HG03342 (cell line): ENCODE results near the gene XPO4.
"Not testable (repeated sequence)": the region's sequence is repeated elsewhere in the genome, so short reads cannot be mapped to it uniquely, and the experiment has no call there.

ENCODE experiments used
- ATAC-seq: cut with Tn5 transposase; IDR thresholded peaks from one replicate; pipeline ENCODE4 v1.9.1; 2021; ENCODE audit warnings: mild to moderate bottlenecking, moderate library complexity; ENCODE audit not compliant: unreplicated experiment

XPO4 gene

GRCh38 chr13:20891768-20892167 lies 10.8 kb downstream of the XPO4 start:
- no peak for ATAC-seq

GRCh38 chr13:20891034-20891433 lies 11.5 kb downstream of the XPO4 start:
- ATAC-seq = no peak

GRCh38 chr13:20890540-20890939 lies 12.0 kb downstream of the XPO4 start:
- not testable (repeated sequence) for ATAC-seq

- no peak for ATAC-seq
Observed at GRCh38 chr13:20882206-20882605, 20.3 kb downstream of the XPO4 start.

- no peak for ATAC-seq
Observed at GRCh38 chr13:20877902-20878301, 24.6 kb downstream of the XPO4 start.

GRCh38 chr13:20876802-20877201 lies 25.7 kb downstream of the XPO4 start:
- not testable (repeated sequence) for ATAC-seq

GRCh38 chr13:20874439-20874838 lies 28.1 kb downstream of the XPO4 start:
- not testable (repeated sequence) for ATAC-seq

GRCh38 chr13:20873348-20873747 lies 29.2 kb downstream of the XPO4 start:
- ATAC-seq = no peak

- no peak for ATAC-seq
Observed at GRCh38 chr13:20870829-20871228, 31.7 kb downstream of the XPO4 start.

- no peak for ATAC-seq
Observed at GRCh38 chr13:20869540-20869939, 33.0 kb downstream of the XPO4 start.

- ATAC-seq = no peak
Observed at GRCh38 chr13:20867408-20867807, 35.1 kb downstream of the XPO4 start.

- ATAC-seq = not testable (repeated sequence)
Observed at GRCh38 chr13:20861666-20862065, 40.9 kb downstream of the XPO4 start.

GRCh38 chr13:20860844-20861243 lies 41.7 kb downstream of the XPO4 start:
- no peak for ATAC-seq

GRCh38 chr13:20856650-20857049 lies 45.9 kb downstream of the XPO4 start:
- no peak for ATAC-seq

- ATAC-seq = no peak
Observed at GRCh38 chr13:20851844-20852402, 50.6 kb downstream of the XPO4 start.

- no peak for ATAC-seq
Observed at GRCh38 chr13:20848944-20849343, 53.6 kb downstream of the XPO4 start.

- ATAC-seq = no peak
Observed at GRCh38 chr13:20848203-20848602, 54.3 kb downstream of the XPO4 start.

GRCh38 chr13:20847296-20847695 lies 55.2 kb downstream of the XPO4 start:
- no peak for ATAC-seq

- ATAC-seq = no peak
Observed at GRCh38 chr13:20843166-20843565, 59.4 kb downstream of the XPO4 start.

- ATAC-seq = no peak
Observed at GRCh38 chr13:20840568-20840967, 62.0 kb downstream of the XPO4 start.

GRCh38 chr13:20833900-20834679 lies 68.5 kb downstream of the XPO4 start:
- ATAC-seq = no peak

GRCh38 chr13:20832861-20833260 lies 69.7 kb downstream of the XPO4 start:
- no peak for ATAC-seq

GRCh38 chr13:20831933-20832332 lies 70.6 kb downstream of the XPO4 start:
- ATAC-seq = no peak
